Suprapubic skin (tissue), 4 donors: ENCODE measurements around the gene KTN1. TPM values are rescaled to one million over a fixed set of nuclear protein-coding genes. Genes with fewer than 3 reads are reported as not detected.

Experiments used
- DNase-seq, 2 donors: peaks; one replicate each; pipeline ENCODE4 v3.0.0-alpha.2; 2019; ENCODE audit warnings: low spot score in 2 of 2
- H3K27ac ChIP-seq: fragments of 200-600 bp; sonication (generic); one replicate; pipeline ENCODE4 v1.5.1; 2019
- H3K27me3 ChIP-seq: fragments of 200-600 bp; sonication (generic); one replicate; pipeline ENCODE4 v1.5.1; 2019
- H3K36me3 ChIP-seq: fragments of 200-600 bp; sonication (generic); one replicate; pipeline ENCODE4 v1.5.1; 2019
- H3K4me1 ChIP-seq: fragments of 200-600 bp; sonication (generic); one replicate; pipeline ENCODE4 v1.5.1; 2019
- H3K4me3 ChIP-seq: fragments of 200-600 bp; sonication (generic); one replicate; pipeline ENCODE4 v1.5.1; 2019; ENCODE audit warnings: mild to moderate bottlenecking
- H3K9me3 ChIP-seq: fragments of 200-600 bp; sonication (generic); one replicate; pipeline ENCODE4 v1.5.1; 2019
- CTCF ChIP-seq, 2 donors: fragments of 200-600 bp in 1 of 2; fragments of 450-650 bp in 1 of 2; sonication (generic) in 1 of 2; IDR thresholded peaks; one replicate each; pipeline ENCODE4 v1.5.1; 2016 to 2019; ENCODE audit warnings: antibody characterized with exemption in 2 of 2, mild to moderate bottlenecking in 1 of 2, moderate library complexity in 1 of 2
- EP300 ChIP-seq: sonication (generic); formaldehyde crosslinking; IDR thresholded peaks from one replicate; pipeline ENCODE4 v1.6.1; 2017; ENCODE audit warnings: antibody characterized with exemption
- POLR2A ChIP-seq, 2 donors: fragments of 450-650 bp; IDR thresholded peaks; one replicate each; pipeline ENCODE4 v1.6.1; 2017; ENCODE audit warnings: antibody characterized with exemption in 2 of 2, mild to moderate bottlenecking in 2 of 2, moderate library complexity in 2 of 2
- POLR2AphosphoS5 ChIP-seq, 3 donors: sonication (generic); formaldehyde crosslinking; IDR thresholded peaks; one replicate each; pipeline ENCODE4 v1.6.1; 2017; ENCODE audit warnings: antibody characterized with exemption in 3 of 3
- WGBS: methylation state at CpG from one replicate; pipeline ENCODE4 v1.1.5; 2018; 5-methylcytosine and 5-hydroxymethylcytosine counted together
- total RNA-seq, 4 donors: library from RNA; depleted of rRNA; stranded (reverse); fragments of >200 nt; gene quantifications; one replicate each; pipeline ENCODE4 v1.1.0, GENCODE V29; 2016

Gene KTN1
- total RNA-seq, 4 donors from 2014 or later, result 89.7 to 147 (median 114) TPM

- no peaks in the 10 kb centered on the region for H3K36me3 ChIP-seq
- WGBS, result 91% methylated on average over 5 of the region's 5 CpGs
- no peak overlapping the region for H3K4me3 ChIP-seq
- peaks cover 6% of the 10 kb centered on the region for H3K4me1 ChIP-seq
- TF ChIP-seq CTCF (IDR thresholded peaks at IDR 0.05), result no peak
- no peak for TF ChIP-seq EP300
- no peak for TF ChIP-seq POLR2A (IDR thresholded peaks at IDR 0.05)
- no peak for TF ChIP-seq POLR2AphosphoS5 (IDR thresholded peaks at IDR 0.05)
- no peak overlapping the region for H3K27ac ChIP-seq
- no peaks in the 10 kb centered on the region for H3K9me3 ChIP-seq
- DNase-seq, result no peak
- H3K27me3 ChIP-seq, result no peaks in the 10 kb centered on the region
Observed at GRCh38 chr14:55712491-55712890, 132.5 kb downstream of the KTN1 start.

GRCh38 chr14:55713486-55713885 is 133.5 kb downstream of the KTN1 start:
- TF ChIP-seq POLR2AphosphoS5 (IDR thresholded peaks at IDR 0.05) (no peak), CTCF (IDR thresholded peaks at IDR 0.05) (no peak), EP300 (no peak), POLR2A (IDR thresholded peaks at IDR 0.05) (no peak)
- H3K27ac ChIP-seq, result no peak overlapping the region
- H3K4me1 ChIP-seq, result peaks cover 6% of the 10 kb centered on the region
- no peaks in the 10 kb centered on the region for H3K9me3 ChIP-seq
- no peak overlapping the region for H3K4me3 ChIP-seq
- no peaks in the 10 kb centered on the region for H3K36me3 ChIP-seq
- H3K27me3 ChIP-seq, result no peaks in the 10 kb centered on the region
- no peak for DNase-seq
- WGBS, result 86% methylated on average over 4 of the region's 4 CpGs

GRCh38 chr14:55715889-55716288 is 135.9 kb downstream of the KTN1 start:
- Histone ChIP-seq H3K9me3 (no peaks in the 10 kb centered on the region), H3K4me1 (peaks cover 6% of the 10 kb centered on the region), H3K36me3 (no peaks in the 10 kb centered on the region), H3K27me3 (no peaks in the 10 kb centered on the region), H3K27ac (peak overlapping the region; percentile 9), H3K4me3 (no peak overlapping the region)
- TF ChIP-seq CTCF (IDR thresholded peaks at IDR 0.05), result no peak
- peak in 2 of 3 donors; percentile 29 to 35 for TF ChIP-seq POLR2AphosphoS5 (IDR thresholded peaks at IDR 0.05)
- no peak for TF ChIP-seq EP300
- DNase-seq, result peak in 1 of 2 donors; percentile 80
- WGBS, result 39% methylated on average over 5 of the region's 5 CpGs

- H3K27ac ChIP-seq, result no peak overlapping the region
- H3K9me3 ChIP-seq, result no peaks in the 10 kb centered on the region
- H3K4me1 ChIP-seq, result peaks cover 6% of the 10 kb centered on the region
- no peak overlapping the region for H3K4me3 ChIP-seq
- H3K36me3 ChIP-seq, result no peaks in the 10 kb centered on the region
- WGBS, result 95% methylated on average over 4 of the region's 4 CpGs
- TF ChIP-seq CTCF (IDR thresholded peaks at IDR 0.05) (no peak), POLR2AphosphoS5 (IDR thresholded peaks at IDR 0.05) (no peak), POLR2A (IDR thresholded peaks at IDR 0.05) (no peak), EP300 (no peak)
- DNase-seq, result no peak
- H3K27me3 ChIP-seq, result no peaks in the 10 kb centered on the region
Observed at GRCh38 chr14:55717621-55718020, 137.6 kb downstream of the KTN1 start.

GRCh38 chr14:55718551-55718950 is 138.5 kb downstream of the KTN1 start:
- 83% methylated on average over 1 of the region's 1 CpG for WGBS
- Histone ChIP-seq H3K9me3 (no peaks in the 10 kb centered on the region), H3K36me3 (no peaks in the 10 kb centered on the region), H3K27me3 (no peaks in the 10 kb centered on the region), H3K27ac (no peak overlapping the region), H3K4me1 (peaks cover 6% of the 10 kb centered on the region), H3K4me3 (no peak overlapping the region)
- no peak for TF ChIP-seq POLR2A (IDR thresholded peaks at IDR 0.05)
- no peak for TF ChIP-seq CTCF (IDR thresholded peaks at IDR 0.05)
- no peak for TF ChIP-seq EP300
- no peak for TF ChIP-seq POLR2AphosphoS5 (IDR thresholded peaks at IDR 0.05)
- DNase-seq, result no peak
